ENCODE data around the gene CETP. TPM values are rescaled to one million over a fixed set of nuclear protein-coding genes. Genes with fewer than 3 reads are reported as not detected.
A peak's percentile ranks its signal among the peaks of the same experiment; 100 is the strongest.

The CETP gene
- total and polyA plus RNA-seq, 7 donors, result 0.36 to 2.1 (median 0.88) TPM; not detected in 3

DNA sequence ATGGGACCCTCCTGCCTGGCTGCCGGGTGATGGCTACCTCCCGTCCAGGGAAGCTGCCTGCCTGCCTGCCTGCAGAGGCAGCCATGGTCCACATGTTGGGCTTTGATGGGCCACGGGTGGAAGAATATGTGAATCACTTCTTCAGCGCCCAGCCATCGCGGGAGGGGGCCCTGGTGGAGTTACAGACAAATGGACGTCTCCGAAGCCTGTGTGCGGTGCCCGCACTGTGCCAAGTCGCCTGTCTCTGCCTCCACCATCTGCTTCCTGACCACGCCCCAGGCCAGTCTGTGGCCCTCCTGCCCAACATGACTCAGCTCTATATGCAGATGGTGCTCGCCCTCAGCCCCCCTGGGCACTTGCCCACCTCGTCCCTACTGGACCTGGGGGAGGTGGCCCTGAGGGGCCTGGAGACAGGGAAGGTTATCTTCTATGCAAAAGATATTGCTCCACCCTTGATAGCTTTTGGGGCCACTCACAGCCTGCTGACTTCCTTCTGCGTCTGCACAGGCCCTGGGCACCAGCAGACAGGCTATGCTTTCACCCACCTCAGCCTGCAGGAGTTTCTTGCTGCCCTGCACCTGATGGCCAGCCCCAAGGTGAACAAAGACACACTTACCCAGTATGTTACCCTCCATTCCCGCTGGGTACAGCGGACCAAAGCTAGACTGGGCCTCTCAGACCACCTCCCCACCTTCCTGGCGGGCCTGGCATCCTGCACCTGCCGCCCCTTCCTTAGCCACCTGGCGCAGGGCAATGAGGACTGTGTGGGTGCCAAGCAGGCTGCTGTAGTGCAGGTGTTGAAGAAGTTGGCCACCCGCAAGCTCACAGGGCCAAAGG lies 64.4 kb downstream of the CETP start:
- TF ChIP-seq POLR2A (IDR thresholded peaks at IDR 0.05), result no peak
- intact Hi-C loops (cut with DNase I), result no loop called here
- Histone ChIP-seq H3K27me3 (no peaks in the 10 kb centered on the region), H3K27ac (no peak overlapping the region), H3K4me3 (no peak overlapping the region), H3K36me3 (peaks cover 0 to 41% (median 10%) of the 10 kb centered on the region in 4 donors), H3K9me3 (no peaks in the 10 kb centered on the region), H3K4me1 (no peaks in the 10 kb centered on the region)
- WGBS, 2 donors, result 87 to 92% methylated on average over 21 of the region's 21 CpGs
- peak; percentile 60 for DNase-seq

DNA sequence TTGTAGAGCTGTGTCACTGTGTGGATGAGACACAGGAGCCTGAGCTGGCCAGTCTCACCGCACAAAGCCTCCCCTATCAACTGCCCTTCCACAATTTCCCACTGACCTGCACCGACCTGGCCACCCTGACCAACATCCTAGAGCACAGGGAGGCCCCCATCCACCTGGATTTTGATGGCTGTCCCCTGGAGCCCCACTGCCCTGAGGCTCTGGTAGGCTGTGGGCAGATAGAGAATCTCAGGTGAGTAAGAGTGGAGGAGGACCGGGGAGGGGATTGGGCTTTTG lies 65.0 kb downstream of the CETP start:
- TF ChIP-seq POLR2AphosphoS5 (IDR thresholded peaks at IDR 0.05) (no peak), POLR2A (IDR thresholded peaks at IDR 0.05) (no peak), EP300 (IDR thresholded peaks at IDR 0.05) (no peak)
- TF ChIP-seq, protein P1, sequence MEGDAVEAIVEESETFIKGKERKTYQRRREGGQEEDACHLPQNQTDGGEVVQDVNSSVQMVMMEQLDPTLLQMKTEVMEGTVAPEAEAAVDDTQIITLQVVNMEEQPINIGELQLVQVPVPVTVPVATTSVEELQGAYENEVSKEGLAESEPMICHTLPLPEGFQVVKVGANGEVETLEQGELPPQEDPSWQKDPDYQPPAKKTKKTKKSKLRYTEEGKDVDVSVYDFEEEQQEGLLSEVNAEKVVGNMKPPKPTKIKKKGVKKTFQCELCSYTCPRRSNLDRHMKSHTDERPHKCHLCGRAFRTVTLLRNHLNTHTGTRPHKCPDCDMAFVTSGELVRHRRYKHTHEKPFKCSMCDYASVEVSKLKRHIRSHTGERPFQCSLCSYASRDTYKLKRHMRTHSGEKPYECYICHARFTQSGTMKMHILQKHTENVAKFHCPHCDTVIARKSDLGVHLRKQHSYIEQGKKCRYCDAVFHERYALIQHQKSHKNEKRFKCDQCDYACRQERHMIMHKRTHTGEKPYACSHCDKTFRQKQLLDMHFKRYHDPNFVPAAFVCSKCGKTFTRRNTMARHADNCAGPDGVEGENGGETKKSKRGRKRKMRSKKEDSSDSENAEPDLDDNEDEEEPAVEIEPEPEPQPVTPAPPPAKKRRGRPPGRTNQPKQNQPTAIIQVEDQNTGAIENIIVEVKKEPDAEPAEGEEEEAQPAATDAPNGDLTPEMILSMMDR (IDR thresholded peaks at IDR 0.05), result no peak
- Histone ChIP-seq H3K27ac (no peak overlapping the region), H3K27me3 (no peaks in the 10 kb centered on the region), H3K9me3 (no peaks in the 10 kb centered on the region), H3K36me3 (peaks cover 0 to 35% (median 4%) of the 10 kb centered on the region in 4 donors), H3K4me3 (no peak overlapping the region), H3K4me1 (no peaks in the 10 kb centered on the region)
- intact Hi-C loops (cut with DNase I), result no loop called here
- DNase-seq, result no peak
- 92 to 96% methylated on average over 3 of the region's 3 CpGs for WGBS, 2 donors

DNA sequence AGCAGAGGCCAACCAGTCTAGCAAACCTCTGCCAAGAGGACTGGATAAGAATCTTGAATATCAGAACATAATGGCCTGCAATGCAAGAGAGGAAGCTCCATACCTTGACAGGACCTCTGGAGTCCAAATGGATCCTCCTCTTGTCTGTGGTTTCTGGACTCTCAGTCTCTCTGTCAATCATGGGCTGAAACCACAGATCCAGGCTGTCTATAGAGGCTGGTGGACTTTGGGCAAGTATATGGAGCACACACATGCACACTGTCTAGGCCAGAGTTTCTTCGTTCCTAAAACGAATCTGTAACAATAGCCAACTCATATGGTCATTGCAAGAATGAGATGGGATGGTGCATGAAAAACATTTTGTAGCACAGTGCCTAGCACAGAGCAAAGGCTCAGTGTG lies 65.3 kb downstream of the CETP start:
- no peak overlapping the region for H3K4me3 ChIP-seq
- H3K27me3 ChIP-seq, result no peaks in the 10 kb centered on the region
- H3K36me3 ChIP-seq, result peaks cover 0 to 32% (median 2%) of the 10 kb centered on the region in 4 donors
- no peaks in the 10 kb centered on the region for H3K4me1 ChIP-seq
- DNase-seq, result no peak
- intact Hi-C loops (cut with DNase I), result no loop called here
- 97 to 98% methylated on average over 2 of the region's 2 CpGs for WGBS, 2 donors
- no peaks in the 10 kb centered on the region for H3K9me3 ChIP-seq
- TF ChIP-seq EP300 (IDR thresholded peaks at IDR 0.05), result no peak
- TF ChIP-seq POLR2A (IDR thresholded peaks at IDR 0.05), result no peak
- no peak for TF ChIP-seq POLR2AphosphoS5 (IDR thresholded peaks at IDR 0.05)
- TF ChIP-seq, protein P1 (IDR thresholded peaks at IDR 0.05), result no peak
- H3K27ac ChIP-seq, result no peak overlapping the region

DNA sequence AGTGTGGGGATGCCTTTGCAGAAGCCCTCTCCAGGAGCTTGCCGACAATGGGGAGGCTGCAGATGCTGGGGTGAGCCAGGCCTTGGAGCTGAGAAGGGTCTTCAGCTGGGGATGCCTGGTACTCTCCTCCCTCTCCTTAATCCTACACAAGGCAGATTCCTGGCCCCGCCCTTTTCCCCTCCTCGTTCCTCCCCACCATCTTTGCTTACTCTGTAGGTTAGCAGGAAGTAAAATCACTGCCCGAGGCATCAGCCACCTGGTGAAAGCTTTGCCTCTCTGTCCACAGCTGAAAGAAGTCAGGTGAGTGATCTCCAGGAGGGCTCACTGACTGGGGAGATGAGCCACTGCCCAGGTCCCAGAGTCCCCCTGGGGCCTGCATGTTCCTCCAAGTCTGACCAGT lies 66.3 kb downstream of the CETP start:
- H3K36me3 ChIP-seq, result peaks cover 0 to 29% (median 0%) of the 10 kb centered on the region in 4 donors
- 44 to 60% methylated on average over 4 of the region's 4 CpGs for WGBS, 2 donors
- H3K27ac ChIP-seq, result no peak overlapping the region
- no peak for DNase-seq
- H3K4me1 ChIP-seq, result no peaks in the 10 kb centered on the region
- intact Hi-C loops (cut with DNase I), result no loop called here
- H3K4me3 ChIP-seq, result no peak overlapping the region
- TF ChIP-seq EP300 (IDR thresholded peaks at IDR 0.05) (no peak), POLR2AphosphoS5 (IDR thresholded peaks at IDR 0.05) (no peak), POLR2A (IDR thresholded peaks at IDR 0.05) (no peak)
- TF ChIP-seq, protein P1 (IDR thresholded peaks at IDR 0.05), result no peak
- H3K9me3 ChIP-seq, result no peaks in the 10 kb centered on the region
- no peaks in the 10 kb centered on the region for H3K27me3 ChIP-seq

DNA sequence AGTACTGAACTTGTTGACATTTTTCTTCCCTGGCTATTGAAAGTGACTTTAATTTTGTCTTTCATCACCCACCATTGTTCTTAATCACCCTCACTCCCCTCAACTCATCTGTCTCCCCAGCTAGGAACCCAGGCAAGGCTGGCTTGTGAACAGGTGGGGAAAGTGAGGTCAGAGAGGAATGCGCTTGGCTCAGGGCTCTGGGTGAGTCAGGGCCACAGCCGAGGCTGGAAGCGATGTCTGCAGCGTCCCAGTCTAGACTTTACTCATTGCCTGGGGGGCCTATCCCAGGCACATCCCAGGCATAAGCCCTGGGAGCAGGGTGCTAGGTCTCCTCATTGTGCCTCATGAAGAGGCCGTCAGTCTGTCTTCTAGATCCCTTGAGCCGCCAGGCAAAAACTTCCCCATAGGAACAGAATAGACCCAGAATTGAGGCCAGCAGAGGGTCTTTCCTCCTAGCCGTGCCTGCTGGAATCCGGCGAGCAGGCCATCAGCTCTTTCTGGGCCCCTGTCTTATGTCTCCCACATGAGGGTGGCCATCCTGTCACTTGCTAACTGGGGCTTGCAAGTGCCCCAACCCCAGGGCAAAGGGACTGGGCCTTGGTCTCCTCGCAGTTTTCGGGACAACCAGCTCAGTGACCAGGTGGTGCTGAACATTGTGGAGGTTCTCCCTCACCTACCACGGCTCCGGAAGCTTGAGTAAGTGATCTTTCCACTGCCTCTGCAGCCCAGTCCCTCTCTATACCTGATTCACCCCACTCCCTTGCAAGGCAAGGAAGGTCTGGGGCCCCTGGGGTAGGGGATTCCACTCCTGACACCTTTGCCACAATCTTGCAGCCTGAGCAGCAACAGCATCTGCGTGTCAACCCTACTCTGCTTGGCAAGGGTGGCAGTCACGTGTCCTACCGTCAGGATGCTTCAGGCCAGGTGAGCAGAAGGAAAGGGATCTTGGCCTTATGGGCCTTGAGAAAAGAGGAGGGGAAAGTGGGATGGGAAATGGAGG lies 67.7 kb downstream of the CETP start:
- TF ChIP-seq POLR2AphosphoS5 (IDR thresholded peaks at IDR 0.05), result no peak
- TF ChIP-seq, protein P1 (IDR thresholded peaks at IDR 0.05), result no peak
- no peak for TF ChIP-seq POLR2A (IDR thresholded peaks at IDR 0.05)
- TF ChIP-seq EP300 (IDR thresholded peaks at IDR 0.05), result no peak
- Histone ChIP-seq H3K9me3 (no peaks in the 10 kb centered on the region), H3K4me3 (no peak overlapping the region), H3K36me3 (peaks cover 0 to 29% (median 4%) of the 10 kb centered on the region in 4 donors), H3K27me3 (no peaks in the 10 kb centered on the region), H3K27ac (no peak overlapping the region), H3K4me1 (no peaks in the 10 kb centered on the region)
- DNase-seq, result no peak
- intact Hi-C loops (cut with DNase I), result no loop called here
- 93 to 98% methylated on average over 16 of the region's 16 CpGs for WGBS, 2 donors

All from sigmoid colon (tissue), 7 donors.